Activated CD4-positive, CD25-positive, alpha-beta regulatory T cell (primary cell): Measurements from ENCODE around the gene CDKN1C.
A peak's percentile ranks its signal among the peaks of the same experiment; 100 is the strongest.

Experiments used
- DNase-seq, 4 experiments: peaks; one replicate each; lab custom pipeline; 2025; lab: John Stamatoyannopoulos, UW

The CDKN1C gene

GRCh38 chr11:2890466-2891294 lies 5.1 kb upstream of the CDKN1C start:
- DNase-seq, result no peak

GRCh38 chr11:2889362-2890273 lies 4.0 kb upstream of the CDKN1C start:
- no peak for DNase-seq

- DNase-seq, result peak; percentile 71 to 86 (median 75)
Measured at GRCh38 chr11:2888266-2888968, 2.8 kb upstream of the CDKN1C start.

GRCh38 chr11:2887515-2888195 lies 2.1 kb upstream of the CDKN1C start:
- no peak for DNase-seq

GRCh38 chr11:2886936-2887335 lies 1.4 kb upstream of the CDKN1C start:
- DNase-seq, result no peak

- no peak for DNase-seq
Measured at GRCh38 chr11:2886191-2886894, 768 bp upstream of the CDKN1C start.

- no peak for DNase-seq
Measured at GRCh38 chr11:2885017-2885677, 428 bp downstream of the CDKN1C start.

GRCh38 chr11:2883979-2884815 lies 1.4 kb downstream of the CDKN1C start:
- DNase-seq, result no peak

- DNase-seq, result no peak
Measured at GRCh38 chr11:2883640-2883978, 2.0 kb downstream of the CDKN1C start.

- no peak for DNase-seq
Measured at GRCh38 chr11:2882396-2883110, 3.0 kb downstream of the CDKN1C start.

- DNase-seq, result no peak
Measured at GRCh38 chr11:2881981-2882375, 3.6 kb downstream of the CDKN1C start.

- no peak for DNase-seq
Measured at GRCh38 chr11:2881076-2881980, 4.2 kb downstream of the CDKN1C start.

- DNase-seq, result no peak
Measured at GRCh38 chr11:2880646-2881045, 4.9 kb downstream of the CDKN1C start.

- no peak for DNase-seq
Measured at GRCh38 chr11:2878782-2879181, 6.8 kb downstream of the CDKN1C start.

GRCh38 chr11:2877474-2877873 lies 8.1 kb downstream of the CDKN1C start:
- DNase-seq, result no peak

- DNase-seq, result no peak
Measured at GRCh38 chr11:2874963-2875362, 10.6 kb downstream of the CDKN1C start.

- DNase-seq, result no peak
Measured at GRCh38 chr11:2870969-2871680, 14.4 kb downstream of the CDKN1C start.
